Measurements from ENCODE around the gene RALGAPA1. TPM values are rescaled to one million over a fixed set of nuclear protein-coding genes. Genes with fewer than 3 reads are reported as not detected.
"Not testable (repeated sequence)": the region's sequence is repeated elsewhere in the genome, so short reads cannot be mapped to it uniquely, and the experiment has no call there.

The RALGAPA1 gene
- total RNA-seq, 1 donor from 2014 or later: 61.0 TPM

DNA sequence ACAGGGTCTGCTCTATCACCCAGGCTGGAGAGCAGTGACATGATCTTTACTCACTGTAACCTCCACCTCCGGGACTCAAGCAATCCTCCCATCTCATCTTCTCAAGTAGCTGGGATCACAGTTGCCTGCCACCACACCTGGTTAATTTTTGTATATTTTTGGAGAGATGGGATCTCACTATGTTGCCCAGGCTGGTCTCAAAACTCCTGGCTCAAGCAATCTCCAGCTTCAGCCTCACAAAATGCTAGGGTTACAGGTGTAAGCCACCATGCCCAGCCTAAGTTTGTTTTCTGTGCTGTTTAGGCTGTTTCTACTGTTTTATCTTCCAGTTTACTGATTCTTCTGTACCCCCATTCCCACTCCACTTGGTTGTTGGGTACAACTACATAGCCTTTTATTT lies 208.8 kb downstream of the RALGAPA1 start:
- Mint-ChIP-seq H3K4me3 (ENCODE audit: unreplicated experiment) (no peak overlapping the region), H3K27ac (ENCODE audit: unreplicated experiment) (no peak overlapping the region), H3K27me3 (ENCODE audit: unreplicated experiment) (no peaks in the 10 kb centered on the region), H3K9me3 (ENCODE audit: unreplicated experiment) (peaks cover 2% of the 10 kb centered on the region), H3K36me3 (ENCODE audit: unreplicated experiment) (peaks cover 6% of the 10 kb centered on the region), H3K4me1 (ENCODE audit: low read depth, unreplicated experiment) (no peaks in the 10 kb centered on the region)
- no peak for TF ChIP-seq CTCF (IDR thresholded peaks at IDR 0.05; ENCODE audit: partially characterized antibody, unreplicated experiment)
- DNase-seq: no peak

GRCh38 chr14:35594616-35595015 lies 214.5 kb downstream of the RALGAPA1 start:
- H3K27ac Mint-ChIP-seq (ENCODE audit: unreplicated experiment): no peak overlapping the region
- H3K27me3 Mint-ChIP-seq (ENCODE audit: unreplicated experiment): no peaks in the 10 kb centered on the region
- H3K4me1 Mint-ChIP-seq (ENCODE audit: low read depth, unreplicated experiment): no peaks in the 10 kb centered on the region
- H3K9me3 Mint-ChIP-seq (ENCODE audit: unreplicated experiment): peaks cover 2% of the 10 kb centered on the region
- H3K4me3 Mint-ChIP-seq (ENCODE audit: unreplicated experiment): no peak overlapping the region
- H3K36me3 Mint-ChIP-seq (ENCODE audit: unreplicated experiment): peaks cover 23% of the 10 kb centered on the region
- DNase-seq: no peak
- no peak for TF ChIP-seq CTCF (IDR thresholded peaks at IDR 0.05; ENCODE audit: partially characterized antibody, unreplicated experiment)

GRCh38 chr14:35587373-35587772 lies 221.7 kb downstream of the RALGAPA1 start:
- peaks cover 23% of the 10 kb centered on the region for H3K36me3 Mint-ChIP-seq (ENCODE audit: unreplicated experiment)
- H3K27ac Mint-ChIP-seq (ENCODE audit: unreplicated experiment); DNase-seq; H3K4me1 Mint-ChIP-seq (ENCODE audit: low read depth, unreplicated experiment); H3K4me3 Mint-ChIP-seq (ENCODE audit: unreplicated experiment); H3K9me3 Mint-ChIP-seq (ENCODE audit: unreplicated experiment); H3K27me3 Mint-ChIP-seq (ENCODE audit: unreplicated experiment): not testable (repeated sequence)

DNA sequence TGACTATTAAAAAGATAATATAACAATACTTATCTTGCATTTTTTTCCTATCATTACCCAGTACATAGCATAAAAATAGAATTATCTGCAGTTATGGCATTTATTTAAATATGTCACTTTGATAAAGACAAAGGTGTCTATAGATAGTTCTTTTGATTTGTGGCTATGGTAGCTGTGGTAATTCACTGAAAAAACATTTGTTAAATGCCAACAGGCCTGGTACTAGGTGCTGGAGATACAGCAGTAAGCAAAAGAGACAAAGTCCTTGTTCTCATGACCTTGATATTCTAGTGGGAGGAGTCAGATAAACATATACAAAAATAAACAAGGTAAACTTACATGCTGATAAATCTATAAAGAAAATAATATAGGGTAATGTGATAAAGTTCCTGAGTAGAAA lies 230.5 kb downstream of the RALGAPA1 start:
- no peaks in the 10 kb centered on the region for H3K27me3 Mint-ChIP-seq (ENCODE audit: unreplicated experiment)
- H3K4me1 Mint-ChIP-seq (ENCODE audit: low read depth, unreplicated experiment): peaks cover 4% of the 10 kb centered on the region
- no peaks in the 10 kb centered on the region for H3K36me3 Mint-ChIP-seq (ENCODE audit: unreplicated experiment)
- no peak overlapping the region for H3K4me3 Mint-ChIP-seq (ENCODE audit: unreplicated experiment)
- DNase-seq: no peak
- no peak for TF ChIP-seq CTCF (IDR thresholded peaks at IDR 0.05; ENCODE audit: partially characterized antibody, unreplicated experiment)
- no peaks in the 10 kb centered on the region for H3K9me3 Mint-ChIP-seq (ENCODE audit: unreplicated experiment)
- H3K27ac Mint-ChIP-seq (ENCODE audit: unreplicated experiment): no peak overlapping the region

GRCh38 chr14:35578135-35578534 lies 231.0 kb downstream of the RALGAPA1 start:
- Mint-ChIP-seq H3K27ac (ENCODE audit: unreplicated experiment) (no peak overlapping the region), H3K4me1 (ENCODE audit: low read depth, unreplicated experiment) (peaks cover 7% of the 10 kb centered on the region), H3K27me3 (ENCODE audit: unreplicated experiment) (no peaks in the 10 kb centered on the region), H3K4me3 (ENCODE audit: unreplicated experiment) (no peak overlapping the region), H3K36me3 (ENCODE audit: unreplicated experiment) (no peaks in the 10 kb centered on the region), H3K9me3 (ENCODE audit: unreplicated experiment) (no peaks in the 10 kb centered on the region)
- TF ChIP-seq CTCF (IDR thresholded peaks at IDR 0.05; ENCODE audit: partially characterized antibody, unreplicated experiment): no peak
- no peak for DNase-seq

- Mint-ChIP-seq H3K9me3 (ENCODE audit: unreplicated experiment) (no peaks in the 10 kb centered on the region), H3K27me3 (ENCODE audit: unreplicated experiment) (no peaks in the 10 kb centered on the region), H3K27ac (ENCODE audit: unreplicated experiment) (no peak overlapping the region), H3K4me3 (ENCODE audit: unreplicated experiment) (no peak overlapping the region), H3K4me1 (ENCODE audit: low read depth, unreplicated experiment) (peaks cover 3% of the 10 kb centered on the region), H3K36me3 (ENCODE audit: unreplicated experiment) (no peaks in the 10 kb centered on the region)
- TF ChIP-seq CTCF (IDR thresholded peaks at IDR 0.05; ENCODE audit: partially characterized antibody, unreplicated experiment): no peak
- no peak for DNase-seq
Measured at GRCh38 chr14:35576856-35577255, 232.2 kb downstream of the RALGAPA1 start.
